NT2/D1 (cell line): ENCODE measurements around the gene DPH6.

ENCODE experiments used
- DNase-seq: peaks from one replicate; pipeline ENCODE4 v3.0.0-alpha.2; 2011; ENCODE audit warnings: low read depth, low spot score
- H3K27me3 ChIP-seq: 2 replicates; pipeline ENCODE4 v1.6.0; 2011; ENCODE audit warnings: mild to moderate bottlenecking; ENCODE audit not compliant: insufficient read length, insufficient read depth
- H3K36me3 ChIP-seq: 2 replicates; pipeline ENCODE4 v1.6.1; 2011; ENCODE audit warnings: mild to moderate bottlenecking, low read length, mixed read lengths; ENCODE audit not compliant: insufficient read depth, insufficient read length
- H3K4me1 ChIP-seq: 2 replicates; pipeline ENCODE4 v1.5.1; 2011; ENCODE audit not compliant: insufficient read depth, insufficient read length
- H3K4me3 ChIP-seq: 2 replicates; pipeline ENCODE4 v1.5.1; 2011; ENCODE audit warnings: low read depth; ENCODE audit not compliant: insufficient read length
- H3K9ac ChIP-seq: 2 replicates; pipeline ENCODE4 v1.6.0; 2011; ENCODE audit warnings: low read depth; ENCODE audit not compliant: insufficient read length
- H3K9me3 ChIP-seq: 2 replicates; pipeline ENCODE4 v1.5.1; 2011; ENCODE audit warnings: mild to moderate bottlenecking, low read length; ENCODE audit not compliant: insufficient read depth
- SUZ12 ChIP-seq: IDR thresholded peaks from 2 replicates; pipeline ENCODE4 v1.6.1; 2011; ENCODE audit not compliant: insufficient read length, insufficient read depth; ENCODE audit errors: extremely low read depth
- YY1 ChIP-seq: IDR thresholded peaks from 2 replicates; pipeline ENCODE4 v1.6.1; 2011; ENCODE audit not compliant: insufficient read length, insufficient read depth
- ZNF274 ChIP-seq: IDR thresholded peaks from 2 replicates; pipeline ENCODE4 v1.6.1; 2011; ENCODE audit warnings: mild to moderate bottlenecking, low read depth, low read length

The DPH6 gene

GRCh38 chr15:35540885-35541284 is 5.1 kb downstream of the DPH6 start:
- no peaks in the 10 kb centered on the region for H3K27me3 ChIP-seq
- no peak overlapping the region for H3K4me3 ChIP-seq
- no peaks in the 10 kb centered on the region for H3K36me3 ChIP-seq
- no peak for DNase-seq
- no peaks in the 10 kb centered on the region for H3K4me1 ChIP-seq
- no peak overlapping the region for H3K9ac ChIP-seq
- H3K9me3 ChIP-seq, result no peaks in the 10 kb centered on the region
- TF ChIP-seq SUZ12, result no peak
- no peak for TF ChIP-seq YY1
- no peak for TF ChIP-seq ZNF274

GRCh38 chr15:35540021-35540420 is 5.9 kb downstream of the DPH6 start:
- no peaks in the 10 kb centered on the region for H3K9me3 ChIP-seq
- no peaks in the 10 kb centered on the region for H3K36me3 ChIP-seq
- H3K9ac ChIP-seq, result no peak overlapping the region
- no peak overlapping the region for H3K4me3 ChIP-seq
- no peaks in the 10 kb centered on the region for H3K27me3 ChIP-seq
- no peaks in the 10 kb centered on the region for H3K4me1 ChIP-seq
- TF ChIP-seq ZNF274 (no peak), SUZ12 (no peak), YY1 (no peak)
- no peak for DNase-seq

GRCh38 chr15:35535365-35535916 is 10.5 kb downstream of the DPH6 start:
- no peaks in the 10 kb centered on the region for H3K4me1 ChIP-seq
- no peak overlapping the region for H3K9ac ChIP-seq
- no peak overlapping the region for H3K4me3 ChIP-seq
- no peak for DNase-seq
- no peaks in the 10 kb centered on the region for H3K27me3 ChIP-seq
- no peaks in the 10 kb centered on the region for H3K9me3 ChIP-seq
- TF ChIP-seq ZNF274 (no peak), YY1 (no peak), SUZ12 (no peak)
- H3K36me3 ChIP-seq, result no peaks in the 10 kb centered on the region

- Histone ChIP-seq H3K9ac (no peak overlapping the region), H3K4me3 (no peak overlapping the region), H3K27me3 (no peaks in the 10 kb centered on the region), H3K4me1 (no peaks in the 10 kb centered on the region), H3K9me3 (0 out of 2 replicates have a peak, but pooled peaks cover 6% of the 10 kb centered on the region), H3K36me3 (no peaks in the 10 kb centered on the region)
- TF ChIP-seq ZNF274, result no peak
- TF ChIP-seq SUZ12, result no peak
- TF ChIP-seq YY1, result no peak
- DNase-seq, result no peak
These were observed 12.5 kb downstream of the DPH6 start for GRCh38 chr15:35533130-35534110.

GRCh38 chr15:35530698-35531097 is 15.3 kb downstream of the DPH6 start:
- no peak overlapping the region for H3K9ac ChIP-seq
- DNase-seq, result no peak
- H3K36me3 ChIP-seq, result no peaks in the 10 kb centered on the region
- H3K9me3 ChIP-seq, result 0 out of 2 replicates have a peak, but pooled peaks cover 6% of the 10 kb centered on the region
- no peaks in the 10 kb centered on the region for H3K27me3 ChIP-seq
- H3K4me1 ChIP-seq, result no peaks in the 10 kb centered on the region
- no peak overlapping the region for H3K4me3 ChIP-seq
- no peak for TF ChIP-seq SUZ12
- no peak for TF ChIP-seq ZNF274
- no peak for TF ChIP-seq YY1

GRCh38 chr15:35529784-35530183 is 16.2 kb downstream of the DPH6 start:
- DNase-seq, result no peak
- no peak overlapping the region for H3K9ac ChIP-seq
- no peaks in the 10 kb centered on the region for H3K27me3 ChIP-seq
- H3K36me3 ChIP-seq, result no peaks in the 10 kb centered on the region
- TF ChIP-seq ZNF274, result no peak
- TF ChIP-seq YY1, result no peak
- no peak for TF ChIP-seq SUZ12
- H3K4me3 ChIP-seq, result no peak overlapping the region
- 0 out of 2 replicates have a peak, but pooled peaks cover 6% of the 10 kb centered on the region for H3K9me3 ChIP-seq
- H3K4me1 ChIP-seq, result no peaks in the 10 kb centered on the region

- no peaks in the 10 kb centered on the region for H3K36me3 ChIP-seq
- DNase-seq, result no peak
- H3K4me1 ChIP-seq, result no peaks in the 10 kb centered on the region
- no peak overlapping the region for H3K4me3 ChIP-seq
- H3K27me3 ChIP-seq, result no peaks in the 10 kb centered on the region
- H3K9ac ChIP-seq, result no peak overlapping the region
- TF ChIP-seq SUZ12 (no peak), ZNF274 (no peak), YY1 (no peak)
- no peaks in the 10 kb centered on the region for H3K9me3 ChIP-seq
These were observed 23.9 kb downstream of the DPH6 start for GRCh38 chr15:35522061-35522460.
